WTC11 (cell line): ENCODE results near the gene TFDP1. TPM values are rescaled to one million over a fixed set of nuclear protein-coding genes. Genes with fewer than 3 reads are reported as not detected.

Experiments
- ATAC-seq: fragments of 200-7000 bp; cut with Tn5 transposase; 2 replicates; pipeline ENCODE4 v1.10.0; 2021; ENCODE audit warnings: mild to moderate bottlenecking, moderate library complexity
- CTCF ChIA-PET: fragments of 300-600 bp; sonication (Branson Sonifier 250); formaldehyde crosslinking; loops from one replicate; lab custom pipeline; 2021; ENCODE audit warnings: antibody characterized with exemption; lab: Charles Lee
- POLR2A ChIA-PET: fragments of 350-600 bp; sonication (Branson Sonifier 250); formaldehyde crosslinking; loops from one replicate; lab custom pipeline; 2021; ENCODE audit warnings: antibody characterized with exemption; lab: Charles Lee
- DNase-seq: peaks from one replicate; pipeline ENCODE4 v3.0.0; 2021; ENCODE audit warnings: low spot score
- H3K27ac Mint-ChIP-seq: 2 replicates; pipeline ENCODE4 v1.8.0; 2021; ENCODE audit warnings: mixed read lengths
- H3K27me3 Mint-ChIP-seq: 2 replicates; pipeline ENCODE4 v1.8.0; 2021; ENCODE audit warnings: low read depth, mild to moderate bottlenecking, moderate library complexity, mixed read lengths
- H3K36me3 Mint-ChIP-seq: 2 replicates; pipeline ENCODE4 v1.8.0; 2021; ENCODE audit warnings: mixed read lengths
- H3K4me1 Mint-ChIP-seq: 2 replicates; pipeline ENCODE4 v1.8.0; 2022; ENCODE audit warnings: mixed read lengths
- H3K4me3 Mint-ChIP-seq: 2 replicates; pipeline ENCODE4 v1.8.0; 2021; ENCODE audit warnings: mild to moderate bottlenecking, moderate library complexity, mixed read lengths
- H3K9me3 Mint-ChIP-seq: 2 replicates; pipeline ENCODE4 v1.8.0; 2021; ENCODE audit warnings: mixed read lengths
- CBFB ChIP-seq: sonication (generic); formaldehyde crosslinking; IDR thresholded peaks from 2 replicates; pipeline ENCODE4 v1.8.1; 2022; ENCODE audit warnings: mild to moderate bottlenecking, low read depth, missing genetic modification reagents
- E2F1 ChIP-seq: sonication (generic); formaldehyde crosslinking; IDR thresholded peaks from 2 replicates; pipeline ENCODE4 v1.8.0; 2022; ENCODE audit warnings: mild to moderate bottlenecking, missing genetic modification reagents
- ELF4 ChIP-seq: sonication (generic); formaldehyde crosslinking; IDR thresholded peaks from 2 replicates; pipeline ENCODE4 v1.8.1; 2022; ENCODE audit warnings: low read depth, mild to moderate bottlenecking, moderate library complexity, missing genetic modification reagents
- IRF2 ChIP-seq: sonication (generic); formaldehyde crosslinking; IDR thresholded peaks from 2 replicates; pipeline ENCODE4 v1.8.0; 2022; ENCODE audit warnings: low read depth, missing genetic modification reagents, borderline replicate concordance
- KAT7 ChIP-seq: sonication (generic); formaldehyde crosslinking; IDR thresholded peaks from 2 replicates; pipeline ENCODE4 v1.8.1; 2023; ENCODE audit warnings: missing genetic modification reagents, mild to moderate bottlenecking, borderline replicate concordance
- MXD4 ChIP-seq: fragments of 250-450 bp; sonication (Bioruptor Pico); IDR thresholded peaks from 2 replicates; pipeline ENCODE4 v1.8.0; 2021; ENCODE audit warnings: mild to moderate bottlenecking, moderate library complexity, borderline replicate concordance
- MYBL2 ChIP-seq: sonication (generic); formaldehyde crosslinking; IDR thresholded peaks from 2 replicates; pipeline ENCODE4 v1.8.1; 2023; ENCODE audit warnings: mild to moderate bottlenecking, moderate library complexity, missing genetic modification reagents
- NFYB ChIP-seq: sonication (generic); formaldehyde crosslinking; conservative IDR thresholded peaks from 2 replicates; pipeline ENCODE4 v1.8.0; 2022; ENCODE audit warnings: low read depth, missing genetic modification reagents
- NR3C1 ChIP-seq: sonication (generic); formaldehyde crosslinking; conservative IDR thresholded peaks from 2 replicates; pipeline ENCODE4 v1.8.1; 2023; ENCODE audit warnings: low read depth, mild to moderate bottlenecking, missing genetic modification reagents
- SMAD4 ChIP-seq: sonication (generic); formaldehyde crosslinking; IDR thresholded peaks from 2 replicates; pipeline ENCODE4 v1.8.0; 2022; ENCODE audit warnings: mild to moderate bottlenecking, missing genetic modification reagents
- TEAD4 ChIP-seq: sonication (generic); formaldehyde crosslinking; IDR thresholded peaks from 2 replicates; pipeline ENCODE4 v1.8.0; 2022; ENCODE audit warnings: mild to moderate bottlenecking, missing genetic modification reagents
- ZBTB43 ChIP-seq: sonication (generic); formaldehyde crosslinking; IDR thresholded peaks from 2 replicates; pipeline ENCODE4 v1.8.1; 2023; ENCODE audit warnings: mild to moderate bottlenecking, missing genetic modification reagents
- ZMAT4 ChIP-seq: fragments of 250-450 bp; sonication (Bioruptor Pico); IDR thresholded peaks from 2 replicates; pipeline ENCODE4 v1.9.0; 2021; ENCODE audit warnings: mild to moderate bottlenecking
- ZNF263 ChIP-seq: sonication (generic); formaldehyde crosslinking; IDR thresholded peaks from 2 replicates; pipeline ENCODE4 v1.8.1; 2022; ENCODE audit warnings: low read depth, mild to moderate bottlenecking, moderate library complexity, missing genetic modification reagents
- ZNF671 ChIP-seq: fragments of 250-450 bp; sonication (Bioruptor Pico); IDR thresholded peaks from 2 replicates; pipeline ENCODE4 v1.8.0; 2021; ENCODE audit warnings: mild to moderate bottlenecking
- total RNA-seq: library from RNA; stranded (reverse); gene quantifications from 3 replicates; pipeline ENCODE4 v1.2.3, GENCODE V29; 2021
- TF ChIP-seq, protein P1 (sequence below): sonication (generic); formaldehyde crosslinking; IDR thresholded peaks from 2 replicates; pipeline ENCODE4 v1.8.0; 2023; ENCODE audit warnings: missing genetic modification reagents, mild to moderate bottlenecking, borderline replicate concordance
- TF ChIP-seq, protein P2 (sequence below): fragments of 250-450 bp; sonication (Bioruptor Pico); IDR thresholded peaks from 2 replicates; pipeline ENCODE4 v2.1.2; 2022; ENCODE audit warnings: mild to moderate bottlenecking, moderate library complexity

The TFDP1 gene
- total RNA-seq, 1 experiment from 2014 or later: 61.2 TPM

DNA sequence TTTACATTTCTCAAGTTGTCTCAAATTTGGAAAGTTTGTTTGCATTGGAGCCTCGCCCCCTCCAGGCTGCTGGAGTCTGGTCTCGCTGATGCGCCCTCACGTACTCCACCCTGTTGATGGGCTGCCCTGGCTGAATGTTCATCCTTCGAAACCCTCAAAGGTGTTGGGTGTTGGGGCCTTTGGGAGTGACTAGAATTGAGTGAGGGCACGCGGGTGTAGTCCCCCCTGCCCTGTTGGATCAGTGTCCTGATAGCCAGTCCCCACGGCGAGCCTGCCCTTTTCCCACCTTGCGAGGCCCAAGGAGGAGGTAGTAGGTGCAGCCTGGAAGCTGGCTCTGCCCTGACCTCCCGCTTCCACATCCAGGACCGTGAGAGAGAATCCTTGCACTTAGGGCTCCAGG lies 14.8 kb downstream of the TFDP1 start:
- ChIA-PET POLR2A (no interaction called here), CTCF (no interaction called here)
- Mint-ChIP-seq H3K27ac (no peak overlapping the region), H3K36me3 (peaks cover 36% of the 10 kb centered on the region), H3K4me1 (peaks cover 11% of the 10 kb centered on the region), H3K9me3 (no peaks in the 10 kb centered on the region), H3K27me3 (no peaks in the 10 kb centered on the region), H3K4me3 (no peak overlapping the region)
- DNase-seq (peak; percentile 1), ATAC-seq (no peak)
- no peak for TF ChIP-seq IRF2 (CRISPR knock-in tag)
- no peak for TF ChIP-seq ZNF671 (CRISPR knock-in tag)
- no peak for TF ChIP-seq ZBTB43 (CRISPR knock-in tag)
- TF ChIP-seq SMAD4 (CRISPR knock-in tag): no peak
- TF ChIP-seq ELF4 (CRISPR knock-in tag): no peak
- TF ChIP-seq ZMAT4 (CRISPR knock-in tag): no peak
- TF ChIP-seq MYBL2 (CRISPR knock-in tag): no peak
- TF ChIP-seq MXD4 (CRISPR knock-in tag): no peak
- TF ChIP-seq NR3C1 (CRISPR knock-in tag): no peak
- TF ChIP-seq, protein P1, sequence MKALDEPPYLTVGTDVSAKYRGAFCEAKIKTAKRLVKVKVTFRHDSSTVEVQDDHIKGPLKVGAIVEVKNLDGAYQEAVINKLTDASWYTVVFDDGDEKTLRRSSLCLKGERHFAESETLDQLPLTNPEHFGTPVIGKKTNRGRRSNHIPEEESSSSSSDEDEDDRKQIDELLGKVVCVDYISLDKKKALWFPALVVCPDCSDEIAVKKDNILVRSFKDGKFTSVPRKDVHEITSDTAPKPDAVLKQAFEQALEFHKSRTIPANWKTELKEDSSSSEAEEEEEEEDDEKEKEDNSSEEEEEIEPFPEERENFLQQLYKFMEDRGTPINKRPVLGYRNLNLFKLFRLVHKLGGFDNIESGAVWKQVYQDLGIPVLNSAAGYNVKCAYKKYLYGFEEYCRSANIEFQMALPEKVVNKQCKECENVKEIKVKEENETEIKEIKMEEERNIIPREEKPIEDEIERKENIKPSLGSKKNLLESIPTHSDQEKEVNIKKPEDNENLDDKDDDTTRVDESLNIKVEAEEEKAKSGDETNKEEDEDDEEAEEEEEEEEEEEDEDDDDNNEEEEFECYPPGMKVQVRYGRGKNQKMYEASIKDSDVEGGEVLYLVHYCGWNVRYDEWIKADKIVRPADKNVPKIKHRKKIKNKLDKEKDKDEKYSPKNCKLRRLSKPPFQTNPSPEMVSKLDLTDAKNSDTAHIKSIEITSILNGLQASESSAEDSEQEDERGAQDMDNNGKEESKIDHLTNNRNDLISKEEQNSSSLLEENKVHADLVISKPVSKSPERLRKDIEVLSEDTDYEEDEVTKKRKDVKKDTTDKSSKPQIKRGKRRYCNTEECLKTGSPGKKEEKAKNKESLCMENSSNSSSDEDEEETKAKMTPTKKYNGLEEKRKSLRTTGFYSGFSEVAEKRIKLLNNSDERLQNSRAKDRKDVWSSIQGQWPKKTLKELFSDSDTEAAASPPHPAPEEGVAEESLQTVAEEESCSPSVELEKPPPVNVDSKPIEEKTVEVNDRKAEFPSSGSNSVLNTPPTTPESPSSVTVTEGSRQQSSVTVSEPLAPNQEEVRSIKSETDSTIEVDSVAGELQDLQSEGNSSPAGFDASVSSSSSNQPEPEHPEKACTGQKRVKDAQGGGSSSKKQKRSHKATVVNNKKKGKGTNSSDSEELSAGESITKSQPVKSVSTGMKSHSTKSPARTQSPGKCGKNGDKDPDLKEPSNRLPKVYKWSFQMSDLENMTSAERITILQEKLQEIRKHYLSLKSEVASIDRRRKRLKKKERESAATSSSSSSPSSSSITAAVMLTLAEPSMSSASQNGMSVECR (CRISPR knock-in tag): no peak
- no peak for TF ChIP-seq CBFB
- TF ChIP-seq KAT7 (CRISPR knock-in tag): no peak
- TF ChIP-seq TEAD4 (CRISPR knock-in tag): no peak
- no peak for TF ChIP-seq E2F1 (CRISPR knock-in tag)

GRCh38 chr13:113601166-113602070 lies 16.9 kb downstream of the TFDP1 start:
- CTCF ChIA-PET: interaction anchor here (0.5 kb wide), 1 partner anchor 567 kb away, joined by 3 read pairs; no protein-coding TSS in a partner anchor
- DNase-seq (no peak), ATAC-seq (no peak)
- Mint-ChIP-seq H3K9me3 (no peaks in the 10 kb centered on the region), H3K27ac (peak overlapping the region; percentile 92), H3K4me3 (no peak overlapping the region), H3K27me3 (no peaks in the 10 kb centered on the region), H3K36me3 (peaks cover 25% of the 10 kb centered on the region), H3K4me1 (peaks cover 11% of the 10 kb centered on the region)
- no peak for TF ChIP-seq NFYB
- TF ChIP-seq ZNF263 (CRISPR knock-in tag): peak; percentile 22; the same call in 1 of the 2 replicates
- TF ChIP-seq MXD4 (CRISPR knock-in tag): no peak
- TF ChIP-seq, protein P2, sequence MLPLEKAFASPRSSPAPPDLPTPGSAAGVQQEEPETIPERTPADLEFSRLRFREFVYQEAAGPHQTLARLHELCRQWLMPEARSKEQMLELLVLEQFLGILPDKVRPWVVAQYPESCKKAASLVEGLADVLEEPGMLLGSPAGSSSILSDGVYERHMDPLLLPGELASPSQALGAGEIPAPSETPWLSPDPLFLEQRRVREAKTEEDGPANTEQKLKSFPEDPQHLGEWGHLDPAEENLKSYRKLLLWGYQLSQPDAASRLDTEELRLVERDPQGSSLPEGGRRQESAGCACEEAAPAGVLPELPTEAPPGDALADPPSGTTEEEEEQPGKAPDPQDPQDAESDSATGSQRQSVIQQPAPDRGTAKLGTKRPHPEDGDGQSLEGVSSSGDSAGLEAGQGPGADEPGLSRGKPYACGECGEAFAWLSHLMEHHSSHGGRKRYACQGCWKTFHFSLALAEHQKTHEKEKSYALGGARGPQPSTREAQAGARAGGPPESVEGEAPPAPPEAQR (CRISPR knock-in tag): no peak
- POLR2A ChIA-PET: interaction anchor here (0.6 kb wide), 1 partner anchor 215 kb away, joined by 3 read pairs; no protein-coding TSS in a partner anchor
